Natural killer cell (primary cell): ENCODE results near the gene CLDN25. TPM values are rescaled to one million over a fixed set of nuclear protein-coding genes. Genes with fewer than 3 reads are reported as not detected.
"Not testable (repeated sequence)": the region's sequence is repeated elsewhere in the genome, so short reads cannot be mapped to it uniquely, and the experiment has no call there.

Experiments
- ATAC-seq, 3 donors: fragments of 150-1000 bp in 2 of 3; fragments of 200-7000 bp in 1 of 3; cut with Tn5 transposase; 1 replicate in 1 of 3; 2 replicates in 2 of 3; pipeline ENCODE4 v1.10.0; 2021; ENCODE audit warnings: mild to moderate bottlenecking in 2 of 3, moderate library complexity in 2 of 3
- DNase-seq, 2 donors: peaks; one replicate each; pipeline versions ENCODE4 v3.0.0 to v3.0.0-alpha.2; 2013 to 2021; ENCODE audit warnings: mixed read lengths in 1 of 2
- H3K27ac ChIP-seq: one replicate; pipeline ENCODE4 v1.5.1; 2013; ENCODE audit warnings: mild to moderate bottlenecking, low read length
- H3K27me3 ChIP-seq: one replicate; pipeline ENCODE4 v1.6.1; 2013; ENCODE audit warnings: low read length; ENCODE audit not compliant: control insufficient read depth, insufficient read depth
- H3K36me3 ChIP-seq: one replicate; pipeline ENCODE4 v1.6.1; 2013; ENCODE audit warnings: low read length; ENCODE audit not compliant: control insufficient read depth, insufficient read depth
- H3K4me1 ChIP-seq: one replicate; pipeline ENCODE4 v1.6.1; 2013; ENCODE audit warnings: low read length; ENCODE audit not compliant: control insufficient read depth, insufficient read depth
- H3K4me3 ChIP-seq: one replicate; pipeline ENCODE4 v1.5.1; 2013; ENCODE audit warnings: low read length
- H3K9me3 ChIP-seq: one replicate; pipeline ENCODE4 v1.6.1; 2013; ENCODE audit warnings: low read length; ENCODE audit not compliant: control insufficient read depth, insufficient read depth
- H3K27ac Mint-ChIP-seq, 2 donors: one replicate each; pipeline ENCODE4 v1.8.0; 2022; ENCODE audit warnings: mild to moderate bottlenecking in 2 of 2, mixed read lengths in 2 of 2, moderate library complexity in 1 of 2
- H3K27me3 Mint-ChIP-seq, 2 donors: one replicate each; pipeline ENCODE4 v1.8.0; 2022; ENCODE audit warnings: low read depth in 2 of 2, mixed read lengths in 2 of 2
- H3K36me3 Mint-ChIP-seq: one replicate; pipeline ENCODE4 v1.8.0; 2022; ENCODE audit warnings: mixed read lengths
- H3K4me1 Mint-ChIP-seq, 2 donors: one replicate each; pipeline ENCODE4 v1.8.0; 2022; ENCODE audit warnings: mixed read lengths in 2 of 2
- H3K4me3 Mint-ChIP-seq: one replicate; pipeline ENCODE4 v1.8.0; 2022; ENCODE audit warnings: mild to moderate bottlenecking, moderate library complexity, mixed read lengths
- H3K9me3 Mint-ChIP-seq, 2 donors: one replicate each; pipeline ENCODE4 v1.8.0; 2022; ENCODE audit warnings: mixed read lengths in 2 of 2
- CTCF ChIP-seq: fragments of 200-600 bp; IDR thresholded peaks from one replicate; pipeline ENCODE4 v1.8.0; 2022; ENCODE audit warnings: antibody characterized with exemption
- WGBS: methylation state at CpG from one replicate; pipeline ENCODE4 v1.1.7; 2013; ENCODE audit warnings: missing lambda C conversion rate; ENCODE audit not compliant: insufficient coverage; 5-methylcytosine and 5-hydroxymethylcytosine counted together
- intact Hi-C: fragments of 100-400 bp; cut with micrococcal nuclease; formaldehyde crosslinking; loops from one replicate; pipeline ENCODE4 v1.14.2; 2022
- total RNA-seq, 4 donors: library from RNA; stranded (reverse); fragments of 120-200 nt in 1 of 4; gene quantifications; one replicate each; pipeline versions ENCODE4 v1.2.3 to v1.2.4, GENCODE V29; 2013 to 2022

The CLDN25 gene
- total RNA-seq, 3 donors from 2014 or later (not counting 1 experiment from before 2014, with no cell fraction given) = not detected

DNA sequence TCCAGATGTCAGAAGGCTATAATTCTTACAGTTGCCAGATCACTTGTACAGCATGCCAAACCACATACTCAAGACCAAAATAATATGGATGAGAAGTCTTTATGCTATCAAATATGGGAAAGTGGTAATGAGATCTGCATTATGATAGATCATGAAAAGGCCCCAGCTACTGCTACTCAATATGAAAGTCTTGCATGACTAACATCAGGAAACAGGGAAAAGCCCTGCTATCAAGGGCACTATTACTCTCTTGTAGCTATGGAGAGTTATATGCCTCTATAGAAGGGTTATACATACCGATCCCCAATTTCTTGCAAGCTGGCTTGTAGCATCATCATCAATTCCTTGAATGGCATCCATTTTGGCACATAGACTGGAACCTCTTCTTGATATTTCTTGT is 43.3 kb upstream of the CLDN25 start:
- intact Hi-C loops = no loop called here
- Mint-ChIP-seq H3K27me3 (no peaks in the 10 kb centered on the region), H3K4me3 (no peak overlapping the region), H3K36me3 (peaks cover 50% of the 10 kb centered on the region), H3K4me1 (no peaks in the 10 kb centered on the region), H3K9me3 (no peaks in the 10 kb centered on the region), H3K27ac (no peak overlapping the region)
- no peak for ATAC-seq
- no peak overlapping the region for H3K27ac ChIP-seq
- H3K36me3 ChIP-seq = peaks cover 61% of the 10 kb centered on the region
- no peaks in the 10 kb centered on the region for H3K4me1 ChIP-seq
- H3K4me3 ChIP-seq = no peak overlapping the region
- DNase-seq = no peak
- no peaks in the 10 kb centered on the region for H3K27me3 ChIP-seq
- no peak for TF ChIP-seq CTCF
- 92% methylated on average over 1 of the region's 1 CpG for WGBS
- no peaks in the 10 kb centered on the region for H3K9me3 ChIP-seq

GRCh38 chr11:113752932-113753331 is 26.7 kb upstream of the CLDN25 start:
- H3K36me3 Mint-ChIP-seq = peaks cover 7% of the 10 kb centered on the region
- H3K36me3 ChIP-seq = peaks cover 33% of the 10 kb centered on the region

GRCh38 chr11:113760241-113760640 is 19.4 kb upstream of the CLDN25 start:
- Histone ChIP-seq H3K27me3 (no peaks in the 10 kb centered on the region), H3K9me3 (no peaks in the 10 kb centered on the region), H3K4me1 (no peaks in the 10 kb centered on the region), H3K4me3 (no peak overlapping the region), H3K27ac (no peak overlapping the region), H3K36me3 (peaks cover 43% of the 10 kb centered on the region)
- H3K36me3 Mint-ChIP-seq = peaks cover 2% of the 10 kb centered on the region
- no peak for DNase-seq
- TF ChIP-seq CTCF = no peak
- ATAC-seq = no peak
- WGBS = no CpG with 5 or more reads among the region's 3 CpGs
- H3K4me1 Mint-ChIP-seq = peaks cover 16 to 23% of the 10 kb centered on the region in 2 donors
- H3K4me3 Mint-ChIP-seq = no peak overlapping the region
- intact Hi-C loops = no loop called here
- H3K9me3 Mint-ChIP-seq = no peaks in the 10 kb centered on the region
- H3K27me3 Mint-ChIP-seq = no peaks in the 10 kb centered on the region
- H3K27ac Mint-ChIP-seq = no peak overlapping the region

More at GRCh38 chr11:113752932-113753331, 26.7 kb upstream of the CLDN25 start:
- Histone ChIP-seq H3K27ac (no peak overlapping the region), H3K4me3 (no peak overlapping the region), H3K4me1 (no peaks in the 10 kb centered on the region), H3K27me3 (no peaks in the 10 kb centered on the region), H3K9me3 (no peaks in the 10 kb centered on the region)
- 100% methylated on average over 1 of the region's 3 CpGs for WGBS
- no peak for DNase-seq
- no peak overlapping the region for H3K27ac Mint-ChIP-seq
- no peaks in the 10 kb centered on the region for H3K27me3 Mint-ChIP-seq
- no peaks in the 10 kb centered on the region for H3K4me1 Mint-ChIP-seq
- intact Hi-C loops = no loop called here
- TF ChIP-seq CTCF = no peak
- ATAC-seq = no peak
- no peak overlapping the region for H3K4me3 Mint-ChIP-seq
- H3K9me3 Mint-ChIP-seq = no peaks in the 10 kb centered on the region

GRCh38 chr11:113763040-113763439 is 16.6 kb upstream of the CLDN25 start:
- H3K27ac Mint-ChIP-seq, H3K27me3 Mint-ChIP-seq, H3K4me3 Mint-ChIP-seq, intact Hi-C loops, H3K4me1 ChIP-seq, H3K4me3 ChIP-seq, DNase-seq, H3K9me3 Mint-ChIP-seq, H3K27ac ChIP-seq, H3K9me3 ChIP-seq, H3K36me3 Mint-ChIP-seq, H3K27me3 ChIP-seq, ATAC-seq: not testable (repeated sequence)
- WGBS = no CpG with 5 or more reads among the region's 2 CpGs
- peaks cover 20% of the 10 kb centered on the region for H3K36me3 ChIP-seq
- peaks cover 33 to 40% of the 10 kb centered on the region in 2 donors for H3K4me1 Mint-ChIP-seq
